ENCODE results near the gene TOMT.
"Not testable (repeated sequence)": the region's sequence is repeated elsewhere in the genome, so short reads cannot be mapped to it uniquely, and the experiment has no call there.

TOMT gene

DNA sequence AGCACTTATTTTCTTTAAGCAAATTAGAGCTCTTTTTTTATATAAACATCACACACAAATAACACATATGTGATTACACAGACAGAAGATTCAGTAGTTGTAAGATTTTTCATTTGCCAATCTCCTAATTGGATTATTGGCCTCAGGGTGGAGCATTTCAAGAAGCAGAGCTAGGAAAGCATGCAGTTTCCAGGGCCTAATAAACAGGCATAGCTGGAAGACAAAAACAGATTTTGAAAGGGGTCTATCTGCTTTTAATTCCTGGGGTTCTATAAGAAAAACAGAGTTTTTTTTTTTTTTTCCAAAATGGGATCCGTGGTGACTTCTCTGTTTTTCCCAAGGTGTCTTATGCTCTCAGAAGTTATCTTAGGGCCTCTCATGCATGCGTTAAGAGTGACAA, 22.2 kb downstream of the TOMT start:
- no peak for DNase-seq (ENCODE audit: low read depth)

DNA sequence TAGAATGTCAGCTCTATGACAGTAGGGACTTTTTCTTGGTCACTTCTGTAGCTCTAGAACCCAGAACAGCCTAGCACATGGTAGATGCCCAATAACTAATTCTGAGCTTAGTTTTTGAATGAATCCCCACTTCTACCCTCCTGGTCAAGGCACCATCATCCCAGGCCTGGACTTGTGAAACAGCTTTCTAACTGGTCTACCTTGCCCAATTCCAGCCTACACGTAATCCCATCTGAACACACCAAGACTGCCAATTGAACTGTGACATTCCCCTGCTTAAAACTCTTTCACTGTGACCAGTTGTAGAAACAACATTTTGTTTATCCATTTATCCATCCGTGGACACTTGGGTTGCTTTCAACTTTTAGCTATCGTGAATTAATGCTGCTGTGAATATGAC, 23.7 kb downstream of the TOMT start:
- DNase-seq (ENCODE audit: low read depth): no peak

DNA sequence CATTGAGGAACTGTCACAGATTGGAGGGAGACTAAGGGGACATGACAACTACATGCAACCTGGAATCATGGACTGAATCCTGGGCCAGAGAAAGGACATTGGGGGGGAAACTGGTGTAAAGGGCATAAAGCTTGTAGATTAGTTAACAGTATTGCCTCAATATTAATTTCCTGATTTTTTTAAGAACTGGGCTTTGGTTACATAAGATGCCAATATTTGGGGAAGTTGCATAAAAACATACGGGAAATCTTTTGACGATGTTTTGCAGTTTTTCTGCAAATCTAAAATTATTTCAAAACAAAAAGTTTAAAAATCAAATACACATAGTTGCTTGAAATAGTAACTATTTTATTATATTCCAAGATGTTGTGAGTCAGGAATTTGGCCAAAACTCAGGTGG, 26.9 kb downstream of the TOMT start:
- DNase-seq (ENCODE audit: low read depth): no peak

DNA sequence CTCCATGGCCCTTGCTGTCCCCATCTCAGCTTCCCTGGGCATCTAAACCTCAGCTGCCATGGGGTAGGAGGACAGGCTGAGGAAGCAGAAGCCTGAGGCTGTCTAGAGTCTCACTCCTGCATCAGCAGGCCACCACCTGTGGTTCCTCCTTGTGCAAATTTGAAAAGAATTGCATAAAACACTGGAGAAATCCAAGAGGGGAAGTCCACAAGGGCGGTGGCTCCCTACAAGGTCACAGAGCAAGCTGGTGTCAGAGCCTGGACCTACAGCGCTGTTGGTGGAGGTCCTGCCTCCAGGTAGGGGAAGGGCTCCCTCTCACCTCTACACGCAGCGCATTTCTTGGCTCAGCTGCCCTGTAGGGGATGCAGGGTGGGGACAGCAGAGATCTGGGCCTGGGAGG, 29.7 kb downstream of the TOMT start, which contains the start of gene FOLR3:
FOLR3 (plus strand) TSS at position 253 of the 400 bp plus-strand sequence. CDS start 228 bp downstream, outside the sequence.
- DNase-seq (ENCODE audit: low read depth): not testable (repeated sequence)

DNA sequence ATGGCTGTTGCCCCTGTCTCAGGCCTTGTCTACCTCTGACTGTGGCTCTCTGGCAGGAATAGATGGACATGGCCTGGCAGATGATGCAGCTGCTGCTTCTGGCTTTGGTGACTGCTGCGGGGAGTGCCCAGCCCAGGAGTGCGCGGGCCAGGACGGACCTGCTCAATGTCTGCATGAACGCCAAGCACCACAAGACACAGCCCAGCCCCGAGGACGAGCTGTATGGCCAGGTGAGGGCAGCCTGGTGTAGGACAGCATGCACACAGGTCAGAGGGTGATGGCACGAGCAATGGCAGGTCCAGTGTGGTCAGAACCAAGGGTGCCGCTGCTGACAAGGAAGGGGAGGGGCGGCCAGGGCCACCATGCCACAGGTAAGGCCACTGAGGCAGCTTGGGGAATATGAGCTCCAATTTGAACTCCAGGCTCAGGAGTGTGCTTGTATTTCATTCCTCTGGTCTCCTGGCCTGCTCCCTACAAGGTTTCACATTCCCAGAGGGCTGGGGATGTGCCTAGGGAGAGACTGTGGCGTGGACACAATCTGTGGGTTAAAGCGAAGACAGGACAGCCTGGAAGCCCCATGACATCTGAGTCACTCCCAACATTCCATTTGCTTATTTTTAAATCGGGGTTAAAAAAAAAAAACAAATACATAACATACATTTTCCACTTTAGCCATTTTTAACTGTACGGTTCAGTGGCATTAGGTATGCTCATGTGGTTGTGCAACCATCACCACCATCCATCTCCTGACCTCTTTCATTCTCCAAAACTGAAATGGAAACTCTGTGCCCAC, 30.4 kb downstream of the TOMT start:
- no peak for DNase-seq (ENCODE audit: low read depth)

DNA sequence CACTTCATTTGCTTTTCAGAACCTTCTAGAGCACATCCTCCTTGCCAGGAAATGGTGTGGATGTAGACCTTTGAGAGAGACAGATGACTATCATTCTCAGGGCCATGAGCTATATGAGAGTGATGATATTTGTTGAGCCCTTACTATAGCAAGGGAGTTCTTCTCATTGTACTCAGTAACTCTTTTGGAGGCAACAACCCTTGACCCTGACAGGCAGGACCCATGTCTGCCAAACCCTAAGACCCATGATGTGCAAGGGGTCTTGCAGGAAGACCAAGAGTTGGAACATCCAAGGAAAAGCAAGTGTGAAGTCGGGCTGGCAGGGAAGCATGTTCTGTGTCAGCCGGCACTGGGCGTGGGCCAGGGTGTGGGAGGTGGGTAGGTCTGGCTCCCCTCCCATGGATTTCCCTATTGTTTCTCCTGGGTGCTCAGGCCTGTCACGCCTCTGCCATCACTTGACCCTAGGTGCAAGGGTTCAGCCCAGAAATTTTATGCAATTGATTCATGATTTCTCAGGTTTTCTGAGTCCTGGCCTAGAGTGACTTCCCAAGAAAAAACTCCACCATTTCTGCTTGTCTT, 31.0 kb downstream of the TOMT start:
- DNase-seq (ENCODE audit: low read depth): no peak

DNA sequence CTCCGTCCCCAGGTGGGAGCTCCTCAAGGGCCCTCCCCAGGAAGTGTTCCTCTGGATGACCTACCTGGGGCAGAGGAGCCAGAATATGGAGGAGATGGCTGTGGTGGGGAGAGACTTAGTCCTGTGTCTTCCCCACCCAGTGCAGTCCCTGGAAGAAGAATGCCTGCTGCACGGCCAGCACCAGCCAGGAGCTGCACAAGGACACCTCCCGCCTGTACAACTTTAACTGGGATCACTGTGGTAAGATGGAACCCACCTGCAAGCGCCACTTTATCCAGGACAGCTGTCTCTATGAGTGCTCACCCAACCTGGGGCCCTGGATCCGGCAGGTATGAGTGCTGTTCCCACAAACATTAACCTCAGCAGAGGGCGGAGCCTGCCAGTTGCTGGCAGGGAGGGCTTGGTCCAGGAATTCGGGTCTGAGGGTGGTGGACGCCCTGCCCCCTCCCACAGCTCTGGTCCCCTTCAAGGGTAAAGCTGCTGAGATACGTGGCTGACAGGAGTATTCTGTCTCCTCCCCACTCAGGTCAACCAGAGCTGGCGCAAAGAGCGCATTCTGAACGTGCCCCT, 33.2 kb downstream of the TOMT start:
- no peak for DNase-seq (ENCODE audit: low read depth)

DNA sequence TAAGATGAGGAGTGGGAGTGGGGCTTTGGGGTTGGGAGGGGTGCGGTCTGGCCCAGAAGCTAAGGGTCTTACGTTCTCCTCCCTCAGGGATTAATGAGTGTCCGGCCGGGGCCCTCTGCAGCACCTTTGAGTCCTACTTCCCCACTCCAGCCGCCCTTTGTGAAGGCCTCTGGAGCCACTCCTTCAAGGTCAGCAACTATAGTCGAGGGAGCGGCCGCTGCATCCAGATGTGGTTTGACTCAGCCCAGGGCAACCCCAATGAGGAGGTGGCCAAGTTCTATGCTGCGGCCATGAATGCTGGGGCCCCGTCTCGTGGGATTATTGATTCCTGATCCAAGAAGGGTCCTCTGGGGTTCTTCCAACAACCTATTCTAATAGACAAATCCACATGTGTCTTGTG, 33.8 kb downstream of the TOMT start:
- no peak for DNase-seq (ENCODE audit: low read depth)

DNA sequence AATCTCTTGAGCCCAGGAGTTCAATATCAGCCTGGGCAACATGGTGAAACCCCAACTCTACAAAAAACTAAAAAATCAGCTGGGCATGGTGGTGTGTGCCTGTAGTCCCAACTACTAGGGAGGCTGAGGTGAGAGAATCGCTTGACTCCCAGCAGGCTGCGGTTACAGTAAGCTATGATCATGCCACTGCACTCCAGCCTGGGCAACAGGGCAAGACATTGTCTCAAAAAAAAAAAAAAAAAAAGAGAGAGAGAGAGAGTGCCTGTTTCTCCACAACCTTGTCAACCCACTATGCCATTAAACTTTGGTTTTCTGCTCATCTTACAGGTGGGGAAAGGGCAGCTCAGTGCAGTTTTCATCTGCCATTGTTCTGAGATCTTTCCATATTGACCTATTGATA, 34.9 kb downstream of the TOMT start:
- DNase-seq (ENCODE audit: low read depth): no peak

DNA sequence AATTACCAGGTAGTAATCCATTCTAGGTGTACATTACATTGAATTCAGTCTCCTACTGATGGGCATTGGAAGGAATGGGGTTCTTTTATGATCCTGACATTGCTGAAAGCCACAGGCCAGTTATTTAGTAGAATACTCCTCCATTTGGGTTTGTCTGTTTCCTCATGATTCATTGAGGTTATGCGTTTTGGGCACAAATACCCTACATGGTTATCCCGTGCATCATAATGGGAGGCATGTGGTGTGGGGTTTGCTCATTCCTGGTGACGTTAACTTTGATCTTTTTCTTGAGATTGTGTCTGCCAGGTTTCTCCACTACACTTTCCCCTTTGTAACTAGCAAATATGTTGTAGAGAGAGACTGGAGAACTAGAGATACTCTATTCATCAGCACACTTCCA, 35.3 kb downstream of the TOMT start:
- DNase-seq (ENCODE audit: low read depth): peak; percentile 96

DNA sequence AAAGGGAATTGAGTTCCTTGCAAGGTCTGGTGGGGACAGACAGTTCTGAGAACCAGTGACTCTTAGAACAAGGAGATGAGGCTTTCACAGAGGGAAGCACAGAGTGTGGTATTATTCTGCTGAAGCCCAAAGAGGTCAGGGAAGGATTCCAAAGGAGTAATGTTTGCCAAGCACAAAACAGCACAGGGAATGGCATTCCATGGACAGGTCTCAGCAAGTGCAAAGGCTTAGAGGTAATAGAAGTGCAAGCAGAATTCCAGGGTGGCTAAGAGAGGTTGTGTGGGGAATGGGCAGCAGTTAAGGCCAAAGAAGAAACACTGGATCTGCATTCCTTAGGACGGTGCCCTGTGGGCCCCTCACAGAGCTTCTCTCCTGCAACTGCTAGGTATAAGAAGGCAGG, 36.4 kb downstream of the TOMT start:
- not testable (repeated sequence) for DNase-seq (ENCODE audit: low read depth)

DNA sequence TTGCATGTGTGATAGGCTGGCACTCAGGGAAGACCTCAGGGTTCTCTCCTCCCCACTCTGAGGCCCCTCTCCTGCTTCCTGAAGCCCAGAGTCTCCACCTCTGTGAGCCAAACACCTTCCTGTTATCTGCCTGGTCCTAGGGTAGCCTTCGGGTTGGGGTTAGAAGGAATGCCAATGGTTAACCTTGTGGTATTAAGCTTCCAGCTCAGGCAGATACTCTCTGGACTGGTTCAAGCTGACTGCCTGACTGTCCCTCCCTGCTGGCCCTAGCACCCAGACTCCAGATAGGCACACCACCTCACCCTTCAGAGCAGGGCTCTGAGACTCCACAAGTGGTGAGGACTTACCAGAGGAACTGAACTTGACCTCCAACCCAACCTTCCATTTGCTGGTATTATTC, 36.8 kb downstream of the TOMT start:
- not testable (repeated sequence) for DNase-seq (ENCODE audit: low read depth)

DNA sequence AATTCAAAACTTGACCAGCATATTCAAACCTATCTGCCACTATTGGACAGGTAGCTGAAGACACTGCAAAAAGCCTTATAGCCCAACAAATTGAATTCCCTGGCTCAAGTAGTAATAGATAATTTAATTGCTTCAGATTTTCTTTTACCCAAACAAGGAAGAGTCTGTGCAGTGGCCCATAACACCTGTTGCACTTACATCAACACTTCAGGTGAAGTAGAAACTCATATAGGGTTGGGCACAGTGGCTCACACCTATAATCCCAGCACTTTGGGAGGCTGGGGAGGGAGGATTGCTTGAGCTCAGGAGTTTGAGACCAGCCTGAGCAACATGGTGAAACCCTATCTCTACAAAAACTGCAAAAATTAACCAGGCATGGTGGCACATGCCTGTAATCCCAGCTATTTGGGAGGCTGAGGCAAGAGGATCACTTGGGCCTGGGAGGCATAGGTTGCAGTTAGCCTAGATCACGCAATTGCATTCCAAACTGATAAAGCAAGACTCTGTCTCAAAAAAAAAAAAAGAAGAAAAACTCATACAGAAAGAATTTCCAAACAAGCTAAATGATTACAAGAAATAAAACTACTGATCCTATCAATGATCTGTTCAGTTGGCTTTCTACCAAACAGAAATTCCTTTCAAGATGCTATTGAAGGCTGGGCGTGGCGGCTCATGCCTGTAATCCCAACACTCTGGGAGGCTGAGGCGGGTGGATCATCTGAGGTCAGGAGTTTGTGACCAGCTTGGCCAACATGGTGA, 39.3 kb downstream of the TOMT start:
- peak; percentile 97 for DNase-seq (ENCODE audit: low read depth)

DNA sequence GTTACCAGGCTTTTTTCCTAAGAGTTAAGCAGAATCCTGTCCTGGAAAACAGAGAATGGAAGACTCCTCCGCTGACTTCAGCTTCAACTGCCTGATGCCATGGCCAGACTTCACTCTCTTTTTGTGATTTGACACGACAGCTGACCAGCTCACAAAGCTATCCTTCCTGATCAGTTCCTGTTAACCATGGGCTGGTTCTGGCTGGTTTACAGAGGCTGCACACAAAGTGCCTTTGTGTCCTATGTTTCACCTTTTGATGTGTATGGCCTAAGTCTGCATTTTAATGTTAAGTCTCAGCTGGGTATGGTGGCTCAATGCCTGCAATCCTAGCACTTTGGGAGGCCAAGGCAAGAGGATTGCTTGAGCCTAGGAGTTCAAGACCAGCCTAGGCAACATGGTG, 40.9 kb downstream of the TOMT start:
- no peak for DNase-seq (ENCODE audit: low read depth)

DNA sequence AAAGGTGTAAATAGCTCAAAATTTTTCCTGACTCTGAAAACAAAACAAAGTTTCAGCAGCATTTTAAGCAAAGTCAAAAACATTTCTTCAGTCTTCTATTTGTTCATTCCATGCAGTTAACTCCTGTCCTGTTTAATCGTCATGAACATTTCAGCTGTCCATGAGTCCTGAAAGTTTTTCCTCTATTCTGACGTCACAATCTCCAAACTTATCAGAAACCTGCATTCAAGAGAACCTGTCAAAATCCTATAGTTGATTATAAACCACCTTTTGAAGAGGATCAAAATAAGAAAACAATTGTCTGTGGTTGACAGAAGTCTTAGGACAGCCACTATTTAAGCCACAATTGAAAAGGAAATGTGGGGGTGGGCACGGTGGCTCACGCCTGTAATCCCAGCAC, 45.2 kb downstream of the TOMT start:
- no peak for DNase-seq (ENCODE audit: low read depth)

DNA sequence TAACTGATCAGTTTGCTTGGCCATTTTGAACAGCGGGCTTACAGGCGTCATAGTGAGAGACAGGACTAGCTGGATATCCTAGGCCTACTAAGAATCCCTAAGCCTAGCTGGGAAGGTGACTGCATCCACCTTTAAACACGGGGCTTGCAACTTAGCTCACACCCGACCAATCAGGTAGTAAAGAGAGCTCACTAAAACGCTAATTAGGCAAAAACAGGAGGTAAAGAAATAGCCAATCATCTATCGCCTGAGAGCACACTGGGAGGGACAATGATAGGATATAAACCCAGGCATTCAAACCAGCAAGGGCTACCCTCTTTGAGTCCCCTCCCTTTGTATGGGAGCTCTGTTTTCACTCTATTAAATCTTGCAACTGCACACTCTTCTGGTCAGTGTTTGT, 48.1 kb downstream of the TOMT start:
- not testable (repeated sequence) for DNase-seq (ENCODE audit: low read depth)

DNA sequence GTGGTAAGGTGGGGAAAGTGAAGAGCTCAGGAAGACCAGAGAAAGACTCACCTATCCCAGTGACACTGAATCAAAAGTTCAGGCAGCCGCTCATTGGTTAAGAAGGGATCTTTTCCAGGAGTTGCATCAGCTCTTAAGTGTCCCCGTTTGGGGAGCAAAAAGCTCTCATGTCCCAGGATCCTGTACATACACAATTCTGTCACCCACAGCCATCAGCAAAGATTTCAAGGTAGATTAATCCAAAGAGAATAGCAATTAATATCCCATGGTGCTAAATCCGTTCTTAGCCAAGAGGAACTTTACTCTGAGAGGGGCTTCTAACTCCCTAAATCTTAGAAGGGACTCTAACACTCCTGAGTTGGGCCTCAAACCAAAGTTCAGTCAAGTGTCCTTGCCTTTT, 49.1 kb downstream of the TOMT start:
- no peak for DNase-seq (ENCODE audit: low read depth)

DNA sequence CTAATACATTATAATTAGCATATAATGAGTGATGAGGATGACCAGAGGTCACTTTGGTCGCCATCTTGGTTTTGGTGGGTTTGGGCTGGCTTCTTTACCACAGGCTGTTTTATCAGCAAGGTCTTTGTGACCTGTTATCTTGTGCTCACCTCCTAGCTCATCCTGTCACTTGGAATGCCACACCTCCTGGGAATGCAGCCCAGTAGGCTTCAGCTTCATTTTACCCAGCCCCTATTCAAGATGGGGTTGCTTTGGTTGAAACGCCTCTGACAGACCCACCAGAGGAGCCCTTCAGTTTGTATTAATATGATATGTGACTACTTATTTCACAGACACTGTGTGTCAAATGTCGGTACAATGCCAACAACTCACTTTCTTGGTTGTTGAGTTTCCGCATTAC, 50.0 kb downstream of the TOMT start:
- DNase-seq (ENCODE audit: low read depth): no peak

DNA sequence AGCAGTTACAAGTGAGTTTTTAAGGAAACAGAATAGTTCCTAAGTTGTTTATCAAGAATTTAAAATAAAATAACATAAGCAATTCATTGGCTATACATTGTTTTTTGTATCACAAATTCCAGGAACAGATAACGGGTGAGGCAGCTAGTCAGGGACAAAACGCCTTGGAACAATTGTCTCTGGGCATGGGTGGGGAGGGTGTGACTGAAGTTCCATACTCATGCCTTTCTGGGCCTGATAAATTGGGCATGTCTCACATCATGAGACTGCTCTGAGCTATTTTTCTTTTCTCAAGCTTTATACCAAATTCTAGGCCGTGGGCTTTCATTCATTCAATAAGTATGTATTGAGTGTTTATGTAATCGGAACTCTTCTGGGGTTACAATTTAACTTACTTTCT, 51.4 kb downstream of the TOMT start:
- no peak for DNase-seq (ENCODE audit: low read depth)
